HepG2 (cell line): ENCODE measurements around the gene TUT4. TPM values are rescaled to one million over a fixed set of nuclear protein-coding genes. Genes with fewer than 3 reads are reported as not detected.

ENCODE experiments used
- HMGXB4 ChIP-seq, 2 experiments: sonication (generic) in 1 of 2; formaldehyde crosslinking in 1 of 2; IDR thresholded peaks; 2 replicates each; pipeline versions ENCODE4 v1.4.0 to v1.6.1; 2018 to 2020; ENCODE audit warnings: missing genetic modification reagents in 2 of 2, borderline replicate concordance in 1 of 2, low read depth in 1 of 2, mild to moderate bottlenecking in 1 of 2, missing biosample characterization in 1 of 2
- KLF9 ChIP-seq: IDR thresholded peaks from 2 replicates; pipeline ENCODE4 v1.6.1; 2016; ENCODE audit warnings: low read depth
- NONO ChIP-seq, 2 experiments: fragments of 450-650 bp in 1 of 2; sonication (generic) in 1 of 2; formaldehyde crosslinking in 1 of 2; IDR thresholded peaks in 1 of 2; conservative IDR thresholded peaks in 1 of 2; 2 replicates each; pipeline versions ENCODE4 v1.6.1 to v1.8.0; 2017 to 2022; ENCODE audit warnings: mild to moderate bottlenecking in 1 of 2, missing genetic modification reagents in 1 of 2, moderate library complexity in 1 of 2
- PLRG1 ChIP-seq: fragments of 450-650 bp; conservative IDR thresholded peaks from 2 replicates; pipeline ENCODE4 v1.6.1; 2016
- ZFAT ChIP-seq: sonication (generic); formaldehyde crosslinking; conservative IDR thresholded peaks from 2 replicates; pipeline ENCODE4 v1.8.1; 2023; ENCODE audit warnings: missing genetic modification reagents, inconsistent platforms
- ZMYM2 ChIP-seq: sonication (generic); formaldehyde crosslinking; IDR thresholded peaks from 2 replicates; pipeline ENCODE4 v1.8.0; 2022; ENCODE audit warnings: mild to moderate bottlenecking, missing genetic modification reagents
- ZNF136 ChIP-seq: sonication (generic); formaldehyde crosslinking; IDR thresholded peaks from 2 replicates; pipeline ENCODE4 v1.8.1; 2022; ENCODE audit warnings: low read depth, mild to moderate bottlenecking, moderate library complexity, missing genetic modification reagents
- ZNF367 ChIP-seq: sonication (generic); formaldehyde crosslinking; IDR thresholded peaks from 2 replicates; pipeline ENCODE4 v1.4.0; 2020; ENCODE audit warnings: missing genetic modification reagents, borderline replicate concordance
- ZNF577 ChIP-seq: sonication (generic); formaldehyde crosslinking; IDR thresholded peaks from 2 replicates; pipeline ENCODE4 v1.4.0; 2020; ENCODE audit warnings: mild to moderate bottlenecking, low read depth, missing genetic modification reagents, borderline replicate concordance
- ZNF609 ChIP-seq: sonication (generic); formaldehyde crosslinking; IDR thresholded peaks from 2 replicates; pipeline ENCODE4 v1.4.0; 2020; ENCODE audit warnings: mild to moderate bottlenecking, missing genetic modification reagents, borderline replicate concordance
- ZNF772 ChIP-seq: sonication (generic); formaldehyde crosslinking; IDR thresholded peaks from 2 replicates; pipeline ENCODE4 v1.5.0; 2020; ENCODE audit warnings: mild to moderate bottlenecking, missing genetic modification reagents
- polyA plus RNA-seq, 8 experiments: library from polyadenylated mRNA; depleted of rRNA in 3 of 8; stranded (reverse) in 7 of 8; unstranded in 1 of 8; fragments of >200 nt; fragmentation: Illumina TruSeq in 4 of 8; extraction: Trizol in 4 of 8; gene quantifications; 2 replicates each; pipeline versions ENCODE4 v1.2.1 to v1.2.3, GENCODE V29; 2011 to 2016; ENCODE audit warnings: low read depth in 4 of 8, missing spikeins in 1 of 8, mixed read lengths in 1 of 8; ENCODE audit not compliant: insufficient read depth in 1 of 8
- total RNA-seq, 5 experiments: library from RNA; depleted of rRNA; stranded (reverse); fragments of >200 nt; fragmentation: Illumina TruSeq; extraction: Trizol; gene quantifications; 2 replicates each; pipeline ENCODE4 v1.2.3, GENCODE V29; 2016; ENCODE audit warnings: low read depth in 1 of 5
- TF ChIP-seq, protein P1 (sequence below): IDR thresholded peaks from 2 replicates; pipeline ENCODE4 v1.6.1; 2018; ENCODE audit warnings: missing genetic modification reagents
- TF ChIP-seq, protein P2 (sequence below): sonication (generic); formaldehyde crosslinking; IDR thresholded peaks from 2 replicates; pipeline ENCODE4 v1.4.0; 2020; ENCODE audit warnings: missing genetic modification reagents, borderline replicate concordance
- TF ChIP-seq, protein P3 (sequence below): sonication (generic); formaldehyde crosslinking; IDR thresholded peaks from 2 replicates; pipeline ENCODE4 v1.4.0; 2020; ENCODE audit warnings: missing genetic modification reagents, mild to moderate bottlenecking, borderline replicate concordance
- TF ChIP-seq, protein P4 (sequence below): sonication (generic); formaldehyde crosslinking; IDR thresholded peaks from 2 replicates; pipeline ENCODE4 v1.8.1; 2023; ENCODE audit warnings: mild to moderate bottlenecking, missing genetic modification reagents

The TUT4 gene
- total and polyA plus RNA-seq, 2 of the 13 experiments (the other 11 are each of a cell fraction or from before 2014, with no cell fraction given), result 44.7 to 53.5 TPM

- TF ChIP-seq KLF9 (0 out of 2 replicates have a peak, but pooled peaks have one; percentile 43), ZFAT (CRISPR knock-in tag) (peak; percentile 72; the same call in 1 of the 2 replicates), ZNF577 (CRISPR knock-in tag) (no peak), PLRG1 (no peak), ZMYM2 (no peak), ZNF367 (CRISPR knock-in tag) (no peak; the same call in 1 of the 2 replicates), HMGXB4 (CRISPR knock-in tag; IDR thresholded peaks at IDR 0.05; ENCODE audit: borderline replicate concordance in 1 of 2, low read depth in 1 of 2) (0 out of 4 replicates have a peak, but pooled peaks of 1 of the 2 experiments have one; percentile 27), ZNF772 (CRISPR knock-in tag) (no peak), ZNF609 (peak; percentile 57; the same call in 1 of the 2 replicates), NONO (IDR thresholded peaks at IDR 0.05) (no peak), NONO (CRISPR knock-in tag; conservative IDR thresholded peaks at IDR 0.05) (0 out of 2 replicates have a peak, but pooled peaks have one; percentile 16), ZNF136 (CRISPR knock-in tag) (no peak)
- TF ChIP-seq, protein P1, sequence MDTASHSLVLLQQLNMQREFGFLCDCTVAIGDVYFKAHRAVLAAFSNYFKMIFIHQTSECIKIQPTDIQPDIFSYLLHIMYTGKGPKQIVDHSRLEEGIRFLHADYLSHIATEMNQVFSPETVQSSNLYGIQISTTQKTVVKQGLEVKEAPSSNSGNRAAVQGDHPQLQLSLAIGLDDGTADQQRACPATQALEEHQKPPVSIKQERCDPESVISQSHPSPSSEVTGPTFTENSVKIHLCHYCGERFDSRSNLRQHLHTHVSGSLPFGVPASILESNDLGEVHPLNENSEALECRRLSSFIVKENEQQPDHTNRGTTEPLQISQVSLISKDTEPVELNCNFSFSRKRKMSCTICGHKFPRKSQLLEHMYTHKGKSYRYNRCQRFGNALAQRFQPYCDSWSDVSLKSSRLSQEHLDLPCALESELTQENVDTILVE (CRISPR knock-in tag), result peak; percentile 71; the same call in 1 of the 2 replicates
- TF ChIP-seq, protein P2, sequence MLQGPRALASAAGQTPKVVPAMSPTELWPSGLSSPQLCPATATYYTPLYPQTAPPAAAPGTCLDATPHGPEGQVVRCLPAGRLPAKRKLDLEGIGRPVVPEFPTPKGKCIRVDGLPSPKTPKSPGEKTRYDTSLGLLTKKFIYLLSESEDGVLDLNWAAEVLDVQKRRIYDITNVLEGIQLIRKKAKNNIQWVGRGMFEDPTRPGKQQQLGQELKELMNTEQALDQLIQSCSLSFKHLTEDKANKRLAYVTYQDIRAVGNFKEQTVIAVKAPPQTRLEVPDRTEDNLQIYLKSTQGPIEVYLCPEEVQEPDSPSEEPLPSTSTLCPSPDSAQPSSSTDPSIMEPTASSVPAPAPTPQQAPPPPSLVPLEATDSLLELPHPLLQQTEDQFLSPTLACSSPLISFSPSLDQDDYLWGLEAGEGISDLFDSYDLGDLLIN (CRISPR knock-in tag), result no peak
- TF ChIP-seq, protein P3, sequence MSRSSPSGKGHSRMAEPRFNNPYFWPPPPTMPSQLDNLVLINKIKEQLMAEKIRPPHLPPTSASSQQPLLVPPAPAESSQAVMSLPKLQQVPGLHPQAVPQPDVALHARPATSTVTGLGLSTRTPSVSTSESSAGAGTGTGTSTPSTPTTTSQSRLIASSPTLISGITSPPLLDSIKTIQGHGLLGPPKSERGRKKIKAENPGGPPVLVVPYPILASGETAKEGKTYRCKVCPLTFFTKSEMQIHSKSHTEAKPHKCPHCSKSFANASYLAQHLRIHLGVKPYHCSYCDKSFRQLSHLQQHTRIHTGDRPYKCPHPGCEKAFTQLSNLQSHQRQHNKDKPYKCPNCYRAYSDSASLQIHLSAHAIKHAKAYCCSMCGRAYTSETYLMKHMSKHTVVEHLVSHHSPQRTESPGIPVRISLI (CRISPR knock-in tag), result peak; percentile 19; the same call in 1 of the 2 replicates
- TF ChIP-seq, protein P4, sequence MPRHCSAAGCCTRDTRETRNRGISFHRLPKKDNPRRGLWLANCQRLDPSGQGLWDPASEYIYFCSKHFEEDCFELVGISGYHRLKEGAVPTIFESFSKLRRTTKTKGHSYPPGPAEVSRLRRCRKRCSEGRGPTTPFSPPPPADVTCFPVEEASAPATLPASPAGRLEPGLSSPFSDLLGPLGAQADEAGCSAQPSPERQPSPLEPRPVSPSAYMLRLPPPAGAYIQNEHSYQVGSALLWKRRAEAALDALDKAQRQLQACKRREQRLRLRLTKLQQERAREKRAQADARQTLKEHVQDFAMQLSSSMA (CRISPR knock-in tag), result no peak
These were observed 722 bp upstream of the TUT4 start (continued) for GRCh38 chr1:52553362-52554266.
